GM19455 (cell line): Measurements from ENCODE around the gene DNMT3A.

Source experiments
- ATAC-seq: cut with Tn5 transposase; IDR thresholded peaks from one replicate; pipeline ENCODE4 v1.9.1; 2021; ENCODE audit not compliant: unreplicated experiment

DNMT3A gene

DNA sequence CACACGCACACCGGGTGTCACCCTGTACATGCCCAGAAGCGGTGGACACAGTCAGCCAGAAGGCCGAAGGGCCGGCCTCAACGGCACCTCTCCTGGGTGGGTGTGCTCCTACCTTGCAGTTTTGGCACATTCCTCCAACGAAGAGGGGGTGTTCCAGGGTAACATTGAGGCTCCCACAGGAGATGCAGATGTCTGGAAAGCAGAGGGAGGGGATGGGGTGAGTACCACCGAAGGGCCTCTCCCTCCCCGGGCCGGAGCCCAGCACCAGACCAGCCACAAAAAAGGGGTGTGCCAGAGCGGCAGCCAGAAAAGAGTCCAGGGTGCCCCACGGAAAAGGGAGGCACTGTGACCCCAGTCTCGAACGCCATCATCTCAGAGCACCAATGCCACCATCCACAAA is 96.6 kb downstream of the DNMT3A start:
- ATAC-seq = no peak

- no peak for ATAC-seq
These were observed 97.7 kb downstream of the DNMT3A start for GRCh38 chr2:25243995-25244394.

DNA sequence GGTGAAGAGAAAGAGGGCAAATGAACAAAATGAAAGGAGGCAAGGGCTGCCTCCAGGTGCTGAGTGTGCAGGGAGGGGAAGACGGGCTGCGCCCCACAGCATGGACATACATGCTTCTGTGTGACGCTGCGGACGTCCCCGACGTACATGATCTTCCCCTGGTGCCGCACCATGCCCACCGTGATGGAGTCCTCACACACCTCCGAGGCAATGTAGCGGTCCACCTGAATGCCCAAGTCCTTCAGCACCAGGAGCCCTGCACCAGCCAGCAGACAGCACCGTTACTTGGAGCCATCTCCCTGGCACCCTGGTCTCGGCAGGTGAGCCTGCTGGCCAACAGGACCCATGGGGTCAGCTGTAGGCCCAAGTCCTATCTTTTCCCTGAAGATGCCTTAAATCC is 100.3 kb downstream of the DNMT3A start:
- no peak for ATAC-seq

DNA sequence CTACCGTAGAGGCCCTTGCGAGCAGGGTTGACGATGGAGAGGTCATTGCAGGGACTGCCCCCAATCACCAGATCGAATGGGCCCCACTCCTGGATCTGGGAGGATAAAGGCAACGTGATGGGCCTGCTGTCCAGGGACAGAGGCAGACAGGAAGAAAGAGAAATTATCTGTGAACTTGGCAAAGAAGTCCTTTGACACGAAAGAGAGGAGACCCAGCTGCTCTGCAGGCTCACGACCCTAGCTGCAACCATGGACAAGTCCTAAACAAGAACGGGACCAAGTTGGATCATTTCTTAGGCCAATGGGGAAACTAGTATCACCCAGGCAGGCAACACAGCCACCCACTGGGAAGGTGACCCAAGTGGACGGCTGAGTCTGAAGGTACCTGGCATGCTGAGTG is 101.1 kb downstream of the DNMT3A start:
- no peak for ATAC-seq

- ATAC-seq = no peak
These were observed 102.8 kb downstream of the DNMT3A start for GRCh38 chr2:25238920-25239319.

DNA sequence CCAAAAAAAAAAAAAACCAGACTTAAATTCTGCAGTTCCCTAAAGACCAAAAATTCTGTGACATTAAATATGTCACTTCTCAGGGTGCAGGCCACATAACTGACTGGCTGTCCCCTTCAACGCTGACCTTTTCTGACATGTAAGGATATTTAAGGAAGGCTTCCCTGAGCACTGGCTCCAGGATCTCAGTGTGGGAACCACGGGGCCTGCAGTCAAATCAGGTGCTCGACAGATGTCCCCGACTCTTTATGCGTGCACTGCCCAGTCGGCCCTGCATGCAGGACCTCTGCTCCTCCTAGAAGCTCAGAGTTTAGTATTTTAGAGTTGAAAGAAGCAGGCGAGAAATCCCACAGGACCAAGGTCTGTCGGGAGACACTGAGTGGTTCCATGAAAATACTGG is 104.0 kb downstream of the DNMT3A start:
- ATAC-seq = no peak

- no peak for ATAC-seq
These were observed 105.0 kb downstream of the DNMT3A start for GRCh38 chr2:25236736-25237135.

DNA sequence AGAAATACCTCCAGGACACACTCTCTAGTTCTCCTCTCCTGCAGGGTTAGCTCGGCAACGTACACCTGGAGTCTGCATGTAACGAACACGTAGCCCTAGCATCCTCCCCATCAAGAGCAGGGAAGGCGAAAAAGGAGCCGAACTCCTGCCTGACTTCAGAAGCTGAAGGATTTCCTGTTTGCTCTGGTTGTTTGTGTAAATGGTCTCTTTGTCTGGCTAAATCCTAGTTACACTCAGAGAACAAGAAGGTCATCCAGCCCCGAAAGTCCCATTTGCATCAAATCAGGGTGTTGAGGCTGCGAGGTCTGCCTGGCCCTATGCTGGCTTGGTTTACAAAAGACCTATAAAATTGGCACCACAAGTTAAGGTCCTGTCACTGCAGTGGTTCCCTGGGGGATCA is 107.0 kb downstream of the DNMT3A start:
- no peak for ATAC-seq

DNA sequence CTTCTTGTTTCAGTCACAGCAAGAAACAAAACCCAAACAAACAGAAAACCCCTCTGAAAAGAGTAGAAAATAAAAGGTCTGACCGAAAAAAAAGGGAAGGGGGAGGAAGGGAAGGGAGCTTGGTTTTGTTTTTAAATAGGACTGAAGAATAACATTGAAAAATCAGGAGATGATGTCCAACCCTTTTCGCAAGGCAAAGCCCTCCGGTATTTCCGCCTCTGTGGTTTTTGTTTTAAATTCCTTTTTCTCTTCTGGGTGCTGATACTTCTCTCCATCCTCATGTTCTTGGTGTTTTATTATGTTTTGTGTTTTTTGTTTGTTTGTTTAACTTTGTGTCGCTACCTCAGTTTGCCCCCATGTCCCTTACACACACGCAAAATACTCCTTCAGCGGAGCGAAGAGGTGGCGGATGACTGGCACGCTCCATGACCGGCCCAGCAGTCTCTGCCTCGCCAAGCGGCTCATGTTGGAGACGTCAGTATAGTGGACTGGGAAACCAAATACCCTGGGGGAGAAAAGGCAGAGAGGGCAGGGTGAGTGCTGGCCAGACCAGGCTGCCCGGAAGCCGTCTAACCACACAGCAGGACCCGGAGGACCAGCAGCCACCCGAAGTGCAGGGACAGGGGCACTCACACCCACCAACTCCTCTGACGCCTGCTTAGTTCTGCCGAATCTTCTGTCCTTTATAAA is 107.7 kb downstream of the DNMT3A start:
- ATAC-seq = no peak

- ATAC-seq = no peak
These were observed 109.4 kb downstream of the DNMT3A start for GRCh38 chr2:25232248-25232825.

DNA sequence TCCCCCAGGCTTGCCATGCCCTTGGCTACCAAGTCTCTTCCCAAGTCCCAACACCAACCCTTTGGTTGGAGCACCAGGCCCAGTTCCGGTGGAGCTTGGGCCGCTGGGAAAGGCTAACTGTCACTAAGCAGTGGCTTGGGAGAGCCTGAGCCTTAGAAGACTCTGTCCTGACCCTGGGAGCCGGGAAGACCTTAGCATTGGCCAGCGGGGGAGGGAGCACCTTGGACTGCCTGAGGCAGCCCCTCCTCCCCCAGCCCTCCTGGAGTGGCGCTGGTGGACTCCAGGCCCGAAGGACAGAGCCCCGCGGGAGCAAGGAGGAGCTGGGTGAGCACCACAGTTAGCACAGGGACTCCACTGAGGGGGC is 110.8 kb downstream of the DNMT3A start:
- no peak for ATAC-seq

DNA sequence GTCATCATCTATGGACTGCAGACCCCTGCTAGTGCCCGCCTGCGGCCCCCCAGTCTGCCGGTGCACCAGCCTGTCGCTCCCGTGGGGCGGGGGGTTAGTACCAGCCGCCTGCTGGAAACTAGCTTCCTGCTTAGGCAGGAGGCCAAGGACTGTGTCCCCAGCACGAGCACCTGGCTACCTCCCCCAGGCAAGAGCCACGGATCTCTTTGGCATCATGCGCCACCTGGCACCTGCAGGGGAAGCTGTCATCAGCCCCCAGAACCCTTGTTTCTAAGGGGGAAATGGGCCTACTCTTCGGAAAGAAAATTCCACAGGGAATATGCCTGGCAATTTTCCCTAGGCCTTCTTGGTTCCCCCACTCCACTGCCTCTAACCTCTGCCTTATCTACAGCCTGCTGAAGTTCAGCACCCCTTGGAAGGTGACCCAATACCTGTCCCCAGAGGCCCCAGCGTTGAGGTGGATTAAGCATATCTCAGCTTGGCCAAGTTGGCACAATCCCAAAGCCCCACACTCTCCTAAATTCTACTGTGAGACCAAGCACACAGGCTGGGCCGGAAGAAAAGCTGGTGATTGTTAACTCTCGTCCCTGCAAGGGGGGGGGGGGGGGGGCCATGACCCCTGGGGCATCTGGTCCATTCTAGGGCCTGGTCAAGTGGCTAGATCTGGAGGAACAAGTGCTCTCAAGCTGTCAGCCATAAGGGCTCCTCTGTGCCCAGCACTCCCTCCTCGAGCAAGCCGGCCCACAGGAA is 111.4 kb downstream of the DNMT3A start:
- no peak for ATAC-seq

DNA sequence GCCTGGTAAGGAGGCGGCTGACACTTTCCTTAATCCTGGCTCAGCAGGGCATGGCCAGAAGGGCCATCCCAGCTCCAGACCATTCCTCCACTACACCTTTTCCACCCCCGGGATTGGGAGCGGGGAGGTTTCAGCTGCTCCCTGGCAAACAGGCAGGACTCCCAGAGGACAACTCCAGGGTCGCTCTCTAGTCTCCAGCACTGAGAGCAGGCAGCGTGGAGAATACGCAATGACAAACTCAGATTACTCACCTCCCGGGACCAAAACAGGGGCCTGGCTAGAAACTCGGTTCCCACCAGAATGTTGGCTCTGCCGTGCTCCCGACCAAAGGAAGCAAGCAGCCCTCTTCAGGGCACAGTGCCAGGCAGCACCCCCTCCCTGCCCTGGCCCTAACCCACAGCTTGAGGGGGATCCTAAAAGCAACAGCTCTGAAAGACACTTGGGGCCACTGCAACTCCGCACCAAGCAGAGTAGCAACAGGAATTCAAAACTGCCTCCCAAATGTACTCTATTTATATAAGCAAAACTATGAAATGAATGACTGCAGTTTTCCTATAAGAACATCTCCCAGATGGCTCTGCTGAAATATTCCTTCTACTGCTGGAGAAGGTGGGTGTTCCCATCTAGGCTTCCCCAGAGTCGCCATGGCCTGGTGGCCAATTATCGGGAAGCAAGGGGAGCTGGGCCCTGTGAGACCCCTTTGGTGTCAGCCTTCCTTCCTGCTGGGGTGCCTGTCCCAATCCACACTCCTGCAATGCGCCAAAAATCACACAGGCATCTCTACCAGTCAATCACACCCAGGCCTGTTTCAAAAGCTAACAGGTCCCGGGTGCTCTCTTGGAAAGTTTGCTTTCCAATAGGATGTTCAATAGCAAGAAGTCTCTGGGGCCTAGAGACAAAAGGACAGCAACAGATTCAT is 112.2 kb downstream of the DNMT3A start:
- ATAC-seq = no peak

DNA sequence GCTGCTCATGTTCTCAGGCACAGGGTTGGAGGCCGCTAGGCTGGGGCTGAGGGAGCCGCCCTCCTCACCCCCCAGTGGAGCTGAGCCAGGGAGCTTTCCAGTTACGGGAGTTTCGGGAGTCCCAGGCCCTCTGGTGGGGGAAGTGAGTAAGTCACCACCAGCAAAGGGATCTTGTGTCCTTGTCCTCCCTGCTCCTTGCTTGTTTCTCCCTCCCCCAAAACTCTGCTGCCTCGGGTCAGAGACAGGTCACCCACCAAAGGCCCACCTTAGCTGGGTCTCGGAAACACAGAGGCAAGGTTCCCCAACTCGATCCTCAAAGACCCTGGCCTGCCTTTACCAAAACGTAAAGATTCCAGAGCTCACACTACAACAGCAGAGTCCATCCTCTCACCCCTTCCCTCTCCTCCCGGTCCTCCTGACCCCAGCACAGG is 112.9 kb downstream of the DNMT3A start:
- ATAC-seq = no peak

GRCh38 chr2:25227576-25227975 is 114.1 kb downstream of the DNMT3A start:
- no peak for ATAC-seq

- no peak for ATAC-seq
These were observed 114.9 kb downstream of the DNMT3A start for GRCh38 chr2:25226827-25227226.

DNA sequence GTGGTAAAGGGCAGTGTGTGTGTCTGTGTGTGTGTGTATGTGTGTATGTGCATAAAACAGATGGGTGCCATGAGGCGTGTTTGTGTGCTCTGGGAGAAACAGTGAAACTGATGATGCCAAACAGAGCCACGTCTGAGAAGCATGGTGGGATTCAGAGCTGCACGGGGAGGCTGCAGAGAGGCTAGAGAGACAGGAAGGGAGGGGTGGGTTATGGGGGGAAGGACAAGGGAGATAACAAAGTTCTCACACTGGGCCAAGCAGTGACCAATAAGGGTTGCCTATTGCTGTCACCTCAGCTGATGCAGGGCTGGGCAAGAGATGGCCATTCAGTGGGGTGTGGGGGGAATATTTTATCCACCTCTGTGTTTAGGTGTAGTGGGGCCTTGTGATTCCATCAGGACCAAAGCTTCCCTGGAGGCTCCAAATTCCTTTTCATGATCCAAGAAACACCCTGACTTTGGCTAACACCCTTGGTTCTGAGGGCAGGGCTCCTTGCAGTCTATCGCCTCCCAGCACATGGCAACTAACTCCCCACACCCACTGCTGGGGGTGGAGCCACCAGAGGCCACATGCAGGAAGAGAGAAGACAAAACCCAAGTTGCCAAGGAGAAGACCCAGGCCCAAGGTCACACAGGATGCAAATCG is 119.1 kb downstream of the DNMT3A start:
- ATAC-seq = no peak

GRCh38 chr2:25221579-25221978 is 120.1 kb downstream of the DNMT3A start:
- ATAC-seq = no peak

DNA sequence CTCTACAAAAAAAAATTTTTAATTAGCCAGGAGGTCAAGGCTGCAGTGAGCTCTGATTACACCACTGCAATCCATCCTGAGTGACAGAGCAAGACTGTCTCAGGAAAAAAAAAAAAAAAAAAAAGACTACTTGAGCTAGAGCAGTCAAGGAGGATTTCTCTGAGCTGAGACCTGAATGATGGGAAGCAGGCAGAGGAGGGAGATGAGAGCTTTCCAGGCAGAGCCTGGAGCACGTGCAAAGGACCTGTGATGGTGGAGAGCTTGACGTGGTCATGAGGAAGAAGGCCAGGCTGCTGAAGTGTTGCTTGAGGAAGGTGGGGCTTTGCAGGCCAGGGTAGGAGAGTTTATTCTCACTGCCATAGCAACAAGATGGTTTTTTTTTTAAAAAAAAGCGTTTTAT is 121.4 kb downstream of the DNMT3A start:
- ATAC-seq = no peak

GRCh38 chr2:25219621-25220020 is 122.1 kb downstream of the DNMT3A start:
- no peak for ATAC-seq

GRCh38 chr2:25218100-25218499 is 123.6 kb downstream of the DNMT3A start:
- ATAC-seq = no peak
